T-cell (primary cell): ENCODE measurements around the gene LHX6. TPM values are rescaled to one million over a fixed set of nuclear protein-coding genes. Genes with fewer than 3 reads are reported as not detected.

ENCODE experiments used
- ATAC-seq, 4 experiments: fragments of 200-7000 bp in 3 of 4; fragments of 150-1000 bp in 1 of 4; cut with Tn5 transposase; replicated peaks in 1 of 4; 1 replicate in 3 of 4; 2 replicates in 1 of 4; pipeline ENCODE4 v1.10.0; 2021; ENCODE audit warnings: moderate library complexity in 3 of 4, mild to moderate bottlenecking in 2 of 4, moderate number of reproducible peaks in 1 of 4
- CTCF ChIA-PET, 2 donors: fragments of 300-600 bp; sonication (Branson Sonifier 250); formaldehyde crosslinking; loops; one replicate each; lab custom pipeline; 2022; ENCODE audit warnings: antibody characterized with exemption in 2 of 2; lab: Charles Lee
- POLR2A ChIA-PET, 2 donors: fragments of 300-600 bp; sonication (Branson Sonifier 250); formaldehyde crosslinking; loops; one replicate each; lab custom pipeline; 2022; ENCODE audit warnings: antibody characterized with exemption in 2 of 2; lab: Charles Lee
- DNase-seq, 35 experiments: peaks; one replicate each; pipeline versions ENCODE4 v3.0.0 to v3.0.0-alpha.2; 2013 to 2023
- H3K27ac ChIP-seq: one replicate; pipeline ENCODE4 v1.5.1; 2013; ENCODE audit warnings: low read length
- H3K27me3 ChIP-seq, 2 experiments: replicated peaks in 1 of 2; 1 replicate in 1 of 2; 2 replicates in 1 of 2; pipeline versions ENCODE4 v1.6.1 to v1.7.0; 2013; ENCODE audit warnings: low read length in 1 of 2, mixed read lengths in 1 of 2; ENCODE audit not compliant: control insufficient read depth in 2 of 2, insufficient read depth in 2 of 2; ENCODE audit errors: extremely low read depth in 1 of 2
- H3K36me3 ChIP-seq, 2 donors: 1 replicate in 1 of 2; 2 replicates in 1 of 2; pipeline versions ENCODE4 v1.6.1 to v1.7.0; 2013; ENCODE audit warnings: low read length in 1 of 2; ENCODE audit not compliant: control insufficient read depth in 2 of 2, insufficient read depth in 1 of 2; ENCODE audit errors: extremely low read depth in 1 of 2
- H3K4me1 ChIP-seq, 2 experiments: 1 replicate in 1 of 2; 2 replicates in 1 of 2; pipeline versions ENCODE4 v1.6.1 to v1.7.0; 2013; ENCODE audit warnings: low read length in 2 of 2, mixed read lengths in 1 of 2; ENCODE audit not compliant: insufficient read depth in 2 of 2, control insufficient read depth in 1 of 2; ENCODE audit errors: extremely low read depth in 1 of 2
- H3K4me3 ChIP-seq, 2 donors: 1 replicate in 1 of 2; 2 replicates in 1 of 2; pipeline versions ENCODE4 v1.5.1 to v1.7.0; 2013; ENCODE audit warnings: mild to moderate bottlenecking in 2 of 2, low read length in 1 of 2, moderate library complexity in 1 of 2; ENCODE audit not compliant: control insufficient read depth in 1 of 2; ENCODE audit errors: extremely low read depth in 1 of 2
- H3K9me3 ChIP-seq: 2 replicates; pipeline ENCODE4 v1.7.0; 2013
- H3K27ac Mint-ChIP-seq, 2 donors: one replicate each; pipeline ENCODE4 v1.8.0; 2020 to 2021; ENCODE audit warnings: mild to moderate bottlenecking in 2 of 2, mixed read lengths in 2 of 2
- H3K27me3 Mint-ChIP-seq, 2 donors: one replicate each; pipeline ENCODE4 v1.8.0; 2021 to 2022; ENCODE audit warnings: mixed read lengths in 2 of 2
- H3K36me3 Mint-ChIP-seq: one replicate; pipeline ENCODE4 v1.8.0; 2021; ENCODE audit warnings: mixed read lengths
- H3K4me1 Mint-ChIP-seq, 3 donors: one replicate each; pipeline ENCODE4 v1.8.0; 2020 to 2022; ENCODE audit warnings: mixed read lengths in 3 of 3, mild to moderate bottlenecking in 1 of 3
- H3K4me3 Mint-ChIP-seq, 3 donors: one replicate each; pipeline ENCODE4 v1.8.0; 2020 to 2022; ENCODE audit warnings: mild to moderate bottlenecking in 3 of 3, mixed read lengths in 3 of 3, moderate library complexity in 3 of 3
- H3K9me3 Mint-ChIP-seq, 3 donors: one replicate each; pipeline ENCODE4 v1.8.0; 2020 to 2022; ENCODE audit warnings: mixed read lengths in 3 of 3
- WGBS: methylation state at CpG from one replicate; pipeline ENCODE4 v1.1.5; 2013; ENCODE audit warnings: missing lambda C conversion rate; ENCODE audit not compliant: insufficient coverage; 5-methylcytosine and 5-hydroxymethylcytosine counted together
- total RNA-seq, 35 experiments: library from RNA in 6 of 35; stranded (reverse) in 6 of 35; fragments of 120-200 nt in 1 of 35; gene quantifications; one replicate each; pipeline versions ENCODE4 v1.2.1 to v1.2.4 and lab custom pipeline; 2013 to 2026

LHX6 gene
- not detected for total RNA-seq
- not detected for total RNA-seq (2013)
- total RNA-seq (lab: John Stamatoyannopoulos, UW): 0 to 0.95 (median 0.04) reads per million in 29 experiments

GRCh38 chr9:122228568-122229484 lies at the start of gene LHX6:
TSS of gene LHX6 (minus strand) at chr9:122228957. CDS start at chr9:122228740, 217 bp downstream.
- POLR2A ChIA-PET: no interaction called here
- H3K4me3 Mint-ChIP-seq: peak within 1 kb of the TSS in 1 of 3 donors; percentile 37
- Histone ChIP-seq H3K36me3 (no peaks in the 10 kb centered on the region), H3K4me1 (peaks cover 0 to 7% of the 10 kb centered on the region in 2 experiments), H3K4me3 (peak within 1 kb of the TSS in 1 of 2 donors; percentile 41), H3K9me3 (no peaks in the 10 kb centered on the region), H3K27me3 (peaks cover 7 to 42% of the 10 kb centered on the region in 2 experiments), H3K27ac (no peak within 1 kb of the TSS)
- H3K36me3 Mint-ChIP-seq: no peaks in the 10 kb centered on the region
- WGBS: 15% methylated on average over 47 of the region's 70 CpGs
- CTCF ChIA-PET: no interaction called here
- peaks cover 0 to 5% (median 2%) of the 10 kb centered on the region in 3 donors for H3K4me1 Mint-ChIP-seq
- no peaks in the 10 kb centered on the region for H3K9me3 Mint-ChIP-seq
- no peak within 1 kb of the TSS for H3K27ac Mint-ChIP-seq
- no peak for DNase-seq
- H3K27me3 Mint-ChIP-seq: peaks cover 29 to 34% of the 10 kb centered on the region in 2 donors
- no peak for ATAC-seq

DNA sequence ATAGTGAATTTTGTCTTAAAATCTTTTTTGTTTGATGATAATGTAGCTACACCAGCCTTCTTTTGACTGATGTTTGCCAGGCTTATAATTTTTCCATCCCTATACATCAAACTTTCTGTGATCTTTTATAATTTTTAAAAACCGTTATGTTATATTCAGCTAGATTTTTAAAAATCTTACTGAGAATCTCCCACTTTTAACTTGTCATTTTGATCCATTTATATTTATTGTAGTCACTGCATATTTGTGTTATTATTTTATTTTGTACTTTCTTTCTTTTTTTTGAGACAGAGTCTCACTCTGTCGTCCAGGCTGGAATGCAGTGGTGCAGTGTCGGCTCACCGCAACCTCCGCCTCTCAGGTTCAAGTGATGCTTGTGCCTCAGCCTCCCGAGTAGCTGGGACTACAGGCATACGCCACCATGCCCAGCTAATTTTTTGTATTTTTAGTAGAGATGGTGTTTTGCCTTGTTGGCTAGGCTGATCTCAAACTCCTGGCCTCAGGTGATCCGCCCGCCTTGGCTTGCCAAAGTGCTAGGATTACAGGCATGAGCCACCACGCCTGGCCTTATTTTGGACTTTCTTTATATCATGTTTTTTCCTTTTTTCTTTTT lies 48.6 kb upstream of the LHX6 start:
- no peaks in the 10 kb centered on the region for H3K4me1 ChIP-seq
- H3K27ac Mint-ChIP-seq: no peak overlapping the region
- WGBS: no CpG with 5 or more reads among the region's 10 CpGs
- H3K36me3 Mint-ChIP-seq: peaks cover 65% of the 10 kb centered on the region
- peaks cover 27 to 32% (median 28%) of the 10 kb centered on the region in 3 donors for H3K4me1 Mint-ChIP-seq
- DNase-seq (no peak), ATAC-seq (no peak)
- H3K4me3 Mint-ChIP-seq: no peak overlapping the region
- ChIA-PET POLR2A (no interaction called here), CTCF (no interaction called here)
- H3K27me3 ChIP-seq: no peaks in the 10 kb centered on the region
- H3K4me3 ChIP-seq: no peak overlapping the region
- no peaks in the 10 kb centered on the region for H3K9me3 Mint-ChIP-seq
- peaks cover 0 to 16% of the 10 kb centered on the region in 2 donors for H3K36me3 ChIP-seq
- H3K27ac ChIP-seq: no peak overlapping the region
- no peaks in the 10 kb centered on the region for H3K27me3 Mint-ChIP-seq
- no peaks in the 10 kb centered on the region for H3K9me3 ChIP-seq

- Mint-ChIP-seq H3K36me3 (peaks cover 58% of the 10 kb centered on the region), H3K27ac (no peak overlapping the region), H3K4me3 (no peak overlapping the region), H3K9me3 (no peaks in the 10 kb centered on the region), H3K27me3 (no peaks in the 10 kb centered on the region), H3K4me1 (peaks cover 34 to 36% (median 36%) of the 10 kb centered on the region in 3 donors)
- ATAC-seq: no peak
- DNase-seq: no peak
- ChIA-PET CTCF (no interaction called here), POLR2A (no interaction called here)
- H3K9me3 ChIP-seq: no peaks in the 10 kb centered on the region
- H3K36me3 ChIP-seq: peaks cover 0 to 12% of the 10 kb centered on the region in 2 donors
- no peaks in the 10 kb centered on the region for H3K4me1 ChIP-seq
- 100% methylated on average over 2 of the region's 7 CpGs for WGBS
- H3K27me3 ChIP-seq: no peaks in the 10 kb centered on the region
- H3K4me3 ChIP-seq: no peak overlapping the region
- H3K27ac ChIP-seq: no peak overlapping the region
These were observed 47.3 kb upstream of the LHX6 start for GRCh38 chr9:122276096-122276495.

DNA sequence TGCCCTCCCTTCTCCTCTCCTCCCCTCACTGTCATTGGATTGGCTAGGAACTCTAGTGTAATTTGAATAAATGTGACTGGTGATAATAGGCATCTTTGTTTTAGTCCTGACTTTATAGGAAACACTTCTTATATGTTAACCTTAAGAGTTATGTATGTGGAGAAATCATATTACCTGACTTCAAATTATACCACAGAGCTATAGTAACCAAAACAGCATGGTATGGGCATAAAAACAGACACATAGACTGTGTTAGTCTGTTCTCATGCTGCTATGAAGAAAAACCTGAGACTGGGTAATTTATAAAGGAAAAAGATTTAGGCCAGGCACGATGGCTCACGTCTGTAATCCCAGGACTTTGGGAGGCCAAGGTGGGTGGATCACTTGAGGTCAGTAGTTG lies 45.3 kb upstream of the LHX6 start:
- Mint-ChIP-seq H3K9me3 (no peaks in the 10 kb centered on the region), H3K36me3 (peaks cover 52% of the 10 kb centered on the region), H3K4me3 (no peak overlapping the region), H3K27ac (no peak overlapping the region), H3K27me3 (no peaks in the 10 kb centered on the region), H3K4me1 (peaks cover 30 to 39% (median 34%) of the 10 kb centered on the region in 3 donors)
- H3K4me3 ChIP-seq: no peak overlapping the region
- DNase-seq (no peak), ATAC-seq (no peak)
- no peak overlapping the region for H3K27ac ChIP-seq
- H3K4me1 ChIP-seq: no peaks in the 10 kb centered on the region
- CTCF ChIA-PET: interaction anchor here in 1 of 2 donors (1.3 kb wide), 1 partner anchor 12 kb away, joined by 3 read pairs; no protein-coding TSS in a partner anchor
- 88% methylated on average over 2 of the region's 2 CpGs for WGBS
- H3K27me3 ChIP-seq: no peaks in the 10 kb centered on the region
- POLR2A ChIA-PET: no interaction called here
- peaks cover 0 to 6% of the 10 kb centered on the region in 2 donors for H3K36me3 ChIP-seq
- H3K9me3 ChIP-seq: no peaks in the 10 kb centered on the region

- no peak for DNase-seq
- peaks cover 53 to 61% (median 58%) of the 10 kb centered on the region in 3 donors for H3K4me1 Mint-ChIP-seq
- peaks cover 12 to 13% of the 10 kb centered on the region in 2 experiments for H3K4me1 ChIP-seq
- H3K27ac ChIP-seq: no peak overlapping the region
- H3K4me3 ChIP-seq: no peak overlapping the region
- no peak overlapping the region for H3K4me3 Mint-ChIP-seq
- ATAC-seq: no peak
- H3K27me3 Mint-ChIP-seq: no peaks in the 10 kb centered on the region
- H3K27me3 ChIP-seq: no peaks in the 10 kb centered on the region
- H3K36me3 ChIP-seq: peaks cover 0 to 6% of the 10 kb centered on the region in 2 donors
- peak overlapping the region in 1 of 2 donors; percentile 3 for H3K27ac Mint-ChIP-seq
- ChIA-PET POLR2A (no interaction called here), CTCF (no interaction called here)
- peaks cover 20% of the 10 kb centered on the region for H3K36me3 Mint-ChIP-seq
- H3K9me3 Mint-ChIP-seq: no peaks in the 10 kb centered on the region
- no peaks in the 10 kb centered on the region for H3K9me3 ChIP-seq
- no CpG with 5 or more reads among the region's 6 CpGs for WGBS
These were observed 39.5 kb upstream of the LHX6 start for GRCh38 chr9:122268041-122268814.
